Measurements from ENCODE around the gene DOCK9.

Gene DOCK9

DNA sequence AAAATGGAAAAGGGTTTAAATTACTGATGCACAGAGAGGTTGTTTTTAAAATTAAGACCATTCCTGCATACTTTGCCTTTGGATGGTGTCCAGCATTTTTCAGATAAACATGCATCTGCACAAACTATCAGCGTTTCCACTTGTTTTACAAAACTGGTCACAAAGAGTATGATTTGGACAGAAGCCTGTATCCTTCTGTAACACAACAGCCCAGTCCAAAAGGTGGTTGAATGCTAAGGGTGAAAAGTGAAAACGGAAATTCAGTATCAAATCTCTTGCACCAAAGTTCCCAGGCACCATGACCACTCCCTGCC lies 21.7 kb upstream of the DOCK9 start:
- DNase-seq, result no peak
- Histone ChIP-seq H3K4me3 (ENCODE audit: low read depth, low read length) (no peak overlapping the region), H3K27me3 (ENCODE audit: insufficient read depth, low read depth, severe bottlenecking) (no peaks in the 10 kb centered on the region), H3K27ac (no peak overlapping the region), H3K36me3 (no peaks in the 10 kb centered on the region), H3K9me3 (ENCODE audit: severe bottlenecking) (no peaks in the 10 kb centered on the region)
- TF ChIP-seq, protein P1, sequence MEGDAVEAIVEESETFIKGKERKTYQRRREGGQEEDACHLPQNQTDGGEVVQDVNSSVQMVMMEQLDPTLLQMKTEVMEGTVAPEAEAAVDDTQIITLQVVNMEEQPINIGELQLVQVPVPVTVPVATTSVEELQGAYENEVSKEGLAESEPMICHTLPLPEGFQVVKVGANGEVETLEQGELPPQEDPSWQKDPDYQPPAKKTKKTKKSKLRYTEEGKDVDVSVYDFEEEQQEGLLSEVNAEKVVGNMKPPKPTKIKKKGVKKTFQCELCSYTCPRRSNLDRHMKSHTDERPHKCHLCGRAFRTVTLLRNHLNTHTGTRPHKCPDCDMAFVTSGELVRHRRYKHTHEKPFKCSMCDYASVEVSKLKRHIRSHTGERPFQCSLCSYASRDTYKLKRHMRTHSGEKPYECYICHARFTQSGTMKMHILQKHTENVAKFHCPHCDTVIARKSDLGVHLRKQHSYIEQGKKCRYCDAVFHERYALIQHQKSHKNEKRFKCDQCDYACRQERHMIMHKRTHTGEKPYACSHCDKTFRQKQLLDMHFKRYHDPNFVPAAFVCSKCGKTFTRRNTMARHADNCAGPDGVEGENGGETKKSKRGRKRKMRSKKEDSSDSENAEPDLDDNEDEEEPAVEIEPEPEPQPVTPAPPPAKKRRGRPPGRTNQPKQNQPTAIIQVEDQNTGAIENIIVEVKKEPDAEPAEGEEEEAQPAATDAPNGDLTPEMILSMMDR (IDR thresholded peaks at IDR 0.05; ENCODE audit: low read depth, low read length), result no peak

DNA sequence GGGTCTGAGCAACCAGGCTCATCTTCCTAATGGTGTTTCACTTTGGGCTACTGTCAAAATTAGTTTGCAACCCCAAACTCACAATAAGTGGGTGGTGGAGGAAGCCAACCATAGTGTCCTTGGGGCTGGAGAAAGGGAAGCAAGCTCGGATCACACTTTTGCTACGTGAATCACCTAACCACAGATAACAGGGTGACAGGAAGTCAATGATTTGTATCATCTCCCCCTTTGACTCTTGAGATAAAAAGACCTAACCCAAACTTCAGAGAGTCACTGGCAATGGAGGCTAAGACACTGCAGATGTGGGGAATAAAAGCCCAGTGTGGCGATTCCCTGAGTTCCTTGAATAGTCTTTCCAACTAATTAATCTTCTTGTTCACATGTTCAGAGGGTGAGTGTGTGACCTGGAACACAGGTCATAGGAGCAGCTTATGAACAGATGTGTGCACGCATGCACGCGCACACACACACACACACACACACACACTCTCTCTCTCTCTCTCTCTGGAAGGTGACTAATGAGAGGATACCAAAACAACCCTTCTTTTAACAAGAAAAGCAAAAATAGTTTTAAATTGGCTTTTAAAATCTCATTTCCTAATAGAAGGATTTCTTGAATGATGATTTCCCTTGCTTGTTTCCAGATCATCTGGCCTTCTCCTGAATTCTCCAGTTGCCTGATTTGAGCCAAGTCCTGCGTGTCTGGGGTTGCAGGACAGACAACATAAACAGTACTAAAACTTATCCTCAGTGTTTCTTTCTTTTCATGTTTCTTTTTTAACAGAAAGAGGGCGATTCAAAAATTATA lies 21.2 kb upstream of the DOCK9 start:
- no peaks in the 10 kb centered on the region for H3K27me3 ChIP-seq (ENCODE audit: insufficient read depth, low read depth, severe bottlenecking)
- TF ChIP-seq, protein P1 (IDR thresholded peaks at IDR 0.05; ENCODE audit: low read depth, low read length), result no peak
- peak; percentile 59 for DNase-seq
- no peak overlapping the region for H3K27ac ChIP-seq
- H3K36me3 ChIP-seq, result no peaks in the 10 kb centered on the region
- no peaks in the 10 kb centered on the region for H3K9me3 ChIP-seq (ENCODE audit: severe bottlenecking)
- no peak overlapping the region for H3K4me3 ChIP-seq (ENCODE audit: low read depth, low read length)

DNA sequence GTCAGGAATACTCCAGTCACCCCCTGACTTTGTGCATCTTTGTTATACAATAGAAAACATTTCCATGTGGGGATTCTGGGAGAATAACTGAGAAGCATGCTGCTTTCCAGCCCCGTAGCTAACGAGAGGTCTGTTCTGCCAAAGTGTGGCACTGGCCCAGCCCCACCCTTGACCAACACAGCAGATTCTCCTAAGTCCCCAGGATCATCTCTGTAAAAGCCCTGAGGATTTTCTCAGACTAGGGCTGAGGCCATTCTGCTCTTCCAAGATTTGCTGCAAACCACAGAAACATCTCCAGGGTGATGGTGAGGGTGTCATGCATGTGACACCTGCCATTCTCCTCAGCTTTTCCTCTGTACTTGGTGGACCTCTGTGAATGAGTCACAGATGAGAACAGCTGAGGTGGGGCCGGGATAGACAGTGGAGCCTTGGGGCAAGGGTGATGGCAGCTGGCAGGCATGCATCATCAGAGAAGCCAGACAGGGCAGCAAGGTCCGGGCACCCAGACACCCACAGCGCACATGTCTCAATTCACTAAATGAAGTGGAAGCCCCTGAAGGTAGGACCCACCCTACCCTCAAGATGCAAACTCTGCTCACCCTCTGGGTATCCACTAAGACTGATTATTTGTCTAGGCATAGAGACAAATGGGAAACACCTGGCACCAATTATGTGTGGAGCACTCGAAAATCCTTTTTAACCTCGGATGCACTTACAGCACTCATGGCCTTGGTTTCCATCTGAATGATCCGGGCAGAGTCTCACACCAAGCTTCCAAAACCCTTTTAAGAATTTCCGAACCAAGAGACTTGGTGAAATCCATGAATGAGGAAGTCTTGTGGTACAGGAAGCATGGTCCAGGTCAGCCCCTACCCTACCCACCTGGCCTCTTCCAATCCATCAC lies 20.1 kb upstream of the DOCK9 start:
- no peaks in the 10 kb centered on the region for H3K9me3 ChIP-seq (ENCODE audit: severe bottlenecking)
- H3K27ac ChIP-seq, result peak overlapping the region; percentile 21; the same call in 1 of the 2 replicates
- TF ChIP-seq, protein P1 (IDR thresholded peaks at IDR 0.05; ENCODE audit: low read depth, low read length), result no peak
- H3K4me3 ChIP-seq (ENCODE audit: low read depth, low read length), result no peak overlapping the region
- no peaks in the 10 kb centered on the region for H3K27me3 ChIP-seq (ENCODE audit: insufficient read depth, low read depth, severe bottlenecking)
- no peaks in the 10 kb centered on the region for H3K36me3 ChIP-seq
- DNase-seq, result peak; percentile 74

DNA sequence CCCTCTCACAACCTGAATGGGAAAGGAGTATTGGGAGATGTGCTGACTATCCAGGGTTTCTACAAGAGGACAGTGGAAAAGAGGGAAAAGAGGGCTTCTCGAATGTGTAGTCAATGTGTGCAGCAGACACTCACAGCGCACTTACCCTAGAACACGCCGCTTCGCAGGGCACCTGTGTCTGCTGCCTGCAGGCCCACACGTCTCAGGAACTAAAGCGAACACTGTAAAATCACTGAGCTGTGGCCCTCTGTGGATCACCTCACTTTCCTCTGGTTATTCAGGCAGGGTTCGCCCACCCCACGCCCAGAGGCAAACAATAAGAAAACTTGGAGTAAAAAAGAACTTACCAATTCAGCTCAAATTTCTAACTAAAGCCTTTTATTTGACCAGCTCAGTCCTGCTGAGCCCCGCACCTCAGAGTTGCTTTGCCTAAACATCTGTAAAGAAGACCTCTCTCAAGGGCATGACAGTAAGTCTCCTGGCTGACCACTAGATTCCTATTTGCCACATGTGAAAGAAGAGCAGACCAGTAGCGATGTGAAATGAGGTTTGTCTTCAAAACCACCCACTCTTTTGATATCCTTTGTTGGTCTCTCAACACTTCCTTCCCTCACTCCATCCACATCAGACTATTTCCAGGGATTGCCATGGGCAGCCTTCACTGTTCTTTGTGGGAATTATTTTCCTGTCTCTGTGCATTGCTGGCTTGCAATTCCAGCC lies 19.3 kb upstream of the DOCK9 start:
- TF ChIP-seq, protein P1 (IDR thresholded peaks at IDR 0.05; ENCODE audit: low read depth, low read length), result no peak

DNA sequence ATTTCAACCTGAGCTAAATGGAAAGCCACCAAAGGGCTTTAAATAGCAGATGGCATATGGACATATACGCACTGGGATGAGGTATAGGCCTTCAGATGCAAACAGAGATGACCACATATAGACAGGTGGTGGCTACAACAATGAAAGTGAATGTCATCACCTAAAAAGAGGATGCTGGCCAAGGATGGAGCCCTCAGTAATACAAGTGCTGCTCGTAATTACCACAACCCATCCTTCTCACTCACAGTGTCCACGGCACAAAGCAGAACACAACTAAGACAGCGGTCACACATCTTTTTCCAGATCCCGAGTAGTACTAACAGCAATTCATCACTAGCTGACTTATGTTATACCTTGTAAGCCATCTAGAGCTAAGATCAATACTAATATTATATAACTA lies 18.2 kb upstream of the DOCK9 start:
- Histone ChIP-seq H3K36me3 (no peaks in the 10 kb centered on the region), H3K27me3 (ENCODE audit: insufficient read depth, low read depth, severe bottlenecking) (no peaks in the 10 kb centered on the region), H3K9me3 (ENCODE audit: severe bottlenecking) (no peaks in the 10 kb centered on the region), H3K27ac (no peak overlapping the region), H3K4me3 (ENCODE audit: low read depth, low read length) (no peak overlapping the region)
- no peak for DNase-seq
- TF ChIP-seq, protein P1 (IDR thresholded peaks at IDR 0.05; ENCODE audit: low read depth, low read length), result no peak

More for the DNA sequence above, 19.3 kb upstream of the DOCK9 start:
- no peak overlapping the region for H3K4me3 ChIP-seq (ENCODE audit: low read depth, low read length)
- peak overlapping the region; percentile 21; the same call in 1 of the 2 replicates for H3K27ac ChIP-seq
- H3K27me3 ChIP-seq (ENCODE audit: insufficient read depth, low read depth, severe bottlenecking), result no peaks in the 10 kb centered on the region
- H3K9me3 ChIP-seq (ENCODE audit: severe bottlenecking), result no peaks in the 10 kb centered on the region
- no peaks in the 10 kb centered on the region for H3K36me3 ChIP-seq
- no peak for DNase-seq
